DMS153 treated with DMSO at 0.1 percent for 48 hours (cell line): ENCODE results near the gene SFTPB.

Experiments
- DNase-seq: peaks from one replicate; lab custom pipeline; 2025; ENCODE audit not compliant: unreplicated experiment; lab: John Stamatoyannopoulos, UW

The SFTPB gene

GRCh38 chr2:85702800-85703199 is 34.8 kb upstream of the SFTPB start:
- DNase-seq, result no peak

- no peak for DNase-seq
Measured at GRCh38 chr2:85702172-85702571, 34.2 kb upstream of the SFTPB start.

GRCh38 chr2:85699325-85699724 is 31.3 kb upstream of the SFTPB start:
- no peak for DNase-seq

- no peak for DNase-seq
Measured at GRCh38 chr2:85698880-85699254, 30.9 kb upstream of the SFTPB start.

- no peak for DNase-seq
Measured at GRCh38 chr2:85698184-85698879, 30.3 kb upstream of the SFTPB start.

GRCh38 chr2:85697716-85698115 is 29.7 kb upstream of the SFTPB start:
- DNase-seq, result no peak

GRCh38 chr2:85697096-85697495 is 29.1 kb upstream of the SFTPB start:
- DNase-seq, result no peak

- DNase-seq, result no peak
Measured at GRCh38 chr2:85695691-85696668, 28.0 kb upstream of the SFTPB start.

- DNase-seq, result no peak
Measured at GRCh38 chr2:85695121-85695520, 27.1 kb upstream of the SFTPB start.

GRCh38 chr2:85694052-85695025 is 26.3 kb upstream of the SFTPB start, which contains the start of gene GNLY:
GNLY (plus strand) TSS chr2:85694358; CDS start chr2:85694419, 61 bp downstream.
- DNase-seq, result no peak

- DNase-seq, result no peak
Measured at GRCh38 chr2:85692039-85692645, 24.1 kb upstream of the SFTPB start.

GRCh38 chr2:85690932-85691331 is 22.9 kb upstream of the SFTPB start:
- no peak for DNase-seq

- no peak for DNase-seq
Measured at GRCh38 chr2:85684806-85685205, 16.8 kb upstream of the SFTPB start.

- no peak for DNase-seq
Measured at GRCh38 chr2:85684380-85684779, 16.4 kb upstream of the SFTPB start.

GRCh38 chr2:85682378-85682777 is 14.4 kb upstream of the SFTPB start:
- no peak for DNase-seq

GRCh38 chr2:85681776-85682175 is 13.8 kb upstream of the SFTPB start:
- no peak for DNase-seq

GRCh38 chr2:85681372-85681763 is 13.4 kb upstream of the SFTPB start:
- DNase-seq, result no peak

- no peak for DNase-seq
Measured at GRCh38 chr2:85680707-85681371, 12.8 kb upstream of the SFTPB start.

- DNase-seq, result peak; percentile 68
Measured at GRCh38 chr2:85678794-85679672, 11.0 kb upstream of the SFTPB start.
